HEK293 (cell line): Measurements from ENCODE around the gene MAST2.

Experiments used
- CTCF ChIA-PET: fragments of 350-600 bp; formaldehyde crosslinking; extraction: SDS; loops from one replicate; lab custom pipeline; 2021; ENCODE audit warnings: antibody characterized with exemption; lab: Yijun Ruan, JAX
- POLR2A ChIA-PET: fragments of 300-600 bp; formaldehyde crosslinking; extraction: SDS; loops from one replicate; lab custom pipeline; 2020; ENCODE audit warnings: antibody characterized with exemption, inconsistent platforms; lab: Yijun Ruan, JAX
- H3K27ac ChIP-seq: fragments of 200-500 bp; sonication (Bioruptor generic); 2 replicates; pipeline ENCODE4 v1.5.1; 2014; ENCODE audit warnings: low read depth, low read length, control low read depth, inconsistent platforms; ENCODE audit errors: extremely low read depth
- H3K36me3 ChIP-seq, 2 experiments: fragments of 200-500 bp in 1 of 2; sonication (Bioruptor generic) in 1 of 2; 1 replicate in 1 of 2; 2 replicates in 1 of 2; pipeline ENCODE4 v1.5.1; 2014 to 2017; ENCODE audit warnings: inconsistent platforms in 2 of 2, low read length in 2 of 2; ENCODE audit not compliant: control insufficient read depth in 2 of 2, insufficient read depth in 1 of 2
- H3K4me1 ChIP-seq: fragments of 200-500 bp; sonication (Bioruptor generic); 2 replicates; pipeline ENCODE4 v1.5.1; 2014; ENCODE audit warnings: mild to moderate bottlenecking, low read length, inconsistent platforms; ENCODE audit not compliant: control insufficient read depth, insufficient read depth
- H3K4me3 ChIP-seq: 2 replicates; pipeline ENCODE4 v1.5.1; 2011; ENCODE audit warnings: low read depth, mild to moderate bottlenecking, control low read depth, low read length, moderate library complexity
- H3K9me3 ChIP-seq: fragments of 200-500 bp; sonication (Bioruptor generic); 2 replicates; pipeline ENCODE4 v1.5.1; 2014; ENCODE audit warnings: low read depth, low read length, inconsistent platforms; ENCODE audit not compliant: control insufficient read depth, insufficient read depth
- CTCF ChIP-seq: fragments of 450-650 bp; formaldehyde crosslinking; IDR thresholded peaks from 2 replicates; pipeline ENCODE4 v1.5.1; 2016; ENCODE audit warnings: missing biosample characterization, missing genetic modification characterization
- GLI4 ChIP-seq: fragments of 450-650 bp; formaldehyde crosslinking; IDR thresholded peaks from 2 replicates; pipeline ENCODE4 v1.5.1; 2016; ENCODE audit warnings: missing biosample characterization, missing genetic modification characterization
- GLIS1 ChIP-seq: fragments of 450-650 bp; formaldehyde crosslinking; IDR thresholded peaks from 2 replicates; pipeline ENCODE4 v1.5.1; 2016; ENCODE audit warnings: missing biosample characterization, missing genetic modification characterization
- REST ChIP-seq: fragments of 450-650 bp; formaldehyde crosslinking; IDR thresholded peaks from 2 replicates; pipeline ENCODE4 v1.5.1; 2016; ENCODE audit warnings: missing biosample characterization, missing genetic modification characterization
- SCRT1 ChIP-seq: fragments of 450-650 bp; formaldehyde crosslinking; IDR thresholded peaks from 2 replicates; pipeline ENCODE4 v1.5.1; 2016; ENCODE audit warnings: missing biosample characterization, missing genetic modification characterization, borderline replicate concordance
- TCF7L2 ChIP-seq: IDR thresholded peaks from 2 replicates; pipeline ENCODE4 v1.6.1; 2011; ENCODE audit warnings: low read depth, mild to moderate bottlenecking, inconsistent platforms, low read length, moderate library complexity, borderline replicate concordance
- YY1 ChIP-seq: fragments of 450-650 bp; formaldehyde crosslinking; IDR thresholded peaks from 2 replicates; pipeline ENCODE4 v1.5.1; 2018; ENCODE audit warnings: missing biosample characterization, missing genetic modification characterization
- ZBTB17 ChIP-seq: fragments of 450-650 bp; formaldehyde crosslinking; IDR thresholded peaks from 2 replicates; pipeline ENCODE4 v1.5.1; 2016; ENCODE audit warnings: missing biosample characterization, missing genetic modification characterization
- ZBTB48 ChIP-seq: fragments of 450-650 bp; formaldehyde crosslinking; IDR thresholded peaks from 2 replicates; pipeline ENCODE4 v1.5.1; 2016; ENCODE audit warnings: missing biosample characterization, missing genetic modification characterization
- ZNF132 ChIP-seq: fragments of 450-650 bp; formaldehyde crosslinking; IDR thresholded peaks from 2 replicates; pipeline ENCODE4 v1.5.1; 2017; ENCODE audit warnings: missing biosample characterization, missing genetic modification characterization, borderline replicate concordance
- ZNF169 ChIP-seq: fragments of 450-650 bp; formaldehyde crosslinking; IDR thresholded peaks from 2 replicates; pipeline ENCODE4 v1.5.1; 2016; ENCODE audit warnings: missing biosample characterization, missing genetic modification characterization
- ZNF221 ChIP-seq: fragments of 450-650 bp; formaldehyde crosslinking; IDR thresholded peaks from 2 replicates; pipeline ENCODE4 v1.5.1; 2017; ENCODE audit warnings: missing biosample characterization, missing genetic modification characterization, borderline replicate concordance
- ZNF335 ChIP-seq: fragments of 450-650 bp; formaldehyde crosslinking; conservative IDR thresholded peaks from 2 replicates; pipeline ENCODE4 v1.5.1; 2016; ENCODE audit warnings: missing biosample characterization, missing genetic modification characterization
- ZNF341 ChIP-seq: fragments of 450-650 bp; formaldehyde crosslinking; IDR thresholded peaks from 2 replicates; pipeline ENCODE4; 2016; ENCODE audit warnings: low read depth, missing biosample characterization, missing genetic modification characterization
- ZNF404 ChIP-seq: fragments of 450-650 bp; formaldehyde crosslinking; IDR thresholded peaks from 2 replicates; pipeline ENCODE4 v1.5.1; 2017; ENCODE audit warnings: missing biosample characterization, missing genetic modification characterization
- ZNF416 ChIP-seq: fragments of 450-650 bp; formaldehyde crosslinking; IDR thresholded peaks from 2 replicates; pipeline ENCODE4 v1.5.1; 2016; ENCODE audit warnings: missing biosample characterization, missing genetic modification characterization
- ZNF510 ChIP-seq: fragments of 450-650 bp; formaldehyde crosslinking; IDR thresholded peaks from 2 replicates; pipeline ENCODE4 v1.5.1; 2018; ENCODE audit warnings: mild to moderate bottlenecking, missing genetic modification characterization, missing biosample characterization; ENCODE audit not compliant: insufficient replicate concordance
- ZNF585B ChIP-seq: fragments of 450-650 bp; formaldehyde crosslinking; IDR thresholded peaks from 2 replicates; pipeline ENCODE4 v1.5.1; 2016; ENCODE audit warnings: missing biosample characterization, missing genetic modification characterization
- ZNF600 ChIP-seq: fragments of 450-650 bp; formaldehyde crosslinking; IDR thresholded peaks from 2 replicates; pipeline ENCODE4 v1.5.1; 2016; ENCODE audit warnings: missing biosample characterization, missing genetic modification characterization
- ZNF654 ChIP-seq: fragments of 450-650 bp; formaldehyde crosslinking; IDR thresholded peaks from 2 replicates; pipeline ENCODE4 v1.5.1; 2016; ENCODE audit warnings: low read depth, missing biosample characterization, missing genetic modification characterization
- ZNF704 ChIP-seq: fragments of 450-650 bp; formaldehyde crosslinking; IDR thresholded peaks from 2 replicates; pipeline ENCODE4 v1.5.1; 2016; ENCODE audit warnings: missing biosample characterization, missing genetic modification characterization
- ZNF768 ChIP-seq: fragments of 450-650 bp; formaldehyde crosslinking; IDR thresholded peaks from 2 replicates; pipeline ENCODE4 v1.5.1; 2018; ENCODE audit warnings: missing biosample characterization, mild to moderate bottlenecking, missing genetic modification characterization
- ZNF837 ChIP-seq: fragments of 450-650 bp; formaldehyde crosslinking; IDR thresholded peaks from 2 replicates; pipeline ENCODE4 v1.5.1; 2016; ENCODE audit warnings: missing biosample characterization, missing genetic modification characterization

The MAST2 gene

GRCh38 chr1:45767035-45767434 is 36.4 kb upstream of the MAST2 start:
- CTCF ChIA-PET: interaction anchor here (0.6 kb wide), 1 partner anchor 837 kb away, joined by 4 read pairs; the partner anchor contains the start of gene MKNK1

GRCh38 chr1:45769261-45769932 is 34.0 kb upstream of the MAST2 start:
- Histone ChIP-seq H3K27ac (no peak overlapping the region), H3K36me3 (no peaks in the 10 kb centered on the region), H3K4me3 (no peak overlapping the region)
- ChIA-PET CTCF (no interaction called here), POLR2A (no interaction called here)
- TF ChIP-seq ZBTB48 (0 out of 2 replicates have a peak, but pooled peaks have one; percentile 59), ZNF704 (tag by site-specific recombination) (no peak), ZNF335 (tag by site-specific recombination) (peak; percentile 86), ZNF600 (tag by site-specific recombination) (peak; percentile 32; the same call in 1 of the 2 replicates), ZBTB17 (peak; percentile 55)
- TF ChIP-seq, all 188 proteins: peak for 4
- Histone ChIP-seq H3K9me3 (no peaks in the 10 kb centered on the region), H3K4me1 (no peaks in the 10 kb centered on the region)

More at GRCh38 chr1:45767035-45767434, 36.4 kb upstream of the MAST2 start:
- no peak overlapping the region for H3K4me3 ChIP-seq
- no peak overlapping the region for H3K27ac ChIP-seq
- no peaks in the 10 kb centered on the region for H3K4me1 ChIP-seq
- no peaks in the 10 kb centered on the region for H3K36me3 ChIP-seq
- H3K9me3 ChIP-seq: no peaks in the 10 kb centered on the region
- POLR2A ChIA-PET: no interaction called here
- TF ChIP-seq CTCF (tag by site-specific recombination) (no peak), YY1 (tag by site-specific recombination) (no peak), ZNF510 (tag by site-specific recombination) (no peak), ZNF585B (no peak), TCF7L2 (no peak), ZNF221 (tag by site-specific recombination) (no peak), ZNF404 (no peak), ZNF768 (no peak), ZNF654 (no peak), ZNF169 (tag by site-specific recombination) (no peak), GLI4 (tag by site-specific recombination) (no peak), ZNF837 (tag by site-specific recombination) (no peak)

- TF ChIP-seq ZNF341 (tag by site-specific recombination) (no peak), ZNF416 (tag by site-specific recombination) (no peak), ZNF132 (no peak), SCRT1 (tag by site-specific recombination) (no peak), REST (tag by site-specific recombination) (no peak), GLIS1 (tag by site-specific recombination) (no peak)
- Histone ChIP-seq H3K27ac (no peak overlapping the region), H3K36me3 (no peaks in the 10 kb centered on the region), H3K4me1 (no peaks in the 10 kb centered on the region), H3K4me3 (no peak overlapping the region), H3K9me3 (no peaks in the 10 kb centered on the region)
- ChIA-PET POLR2A (interaction anchor here (0.5 kb wide), 1 partner anchor 284 kb away, joined by 5 read pairs; no protein-coding TSS in a partner anchor), CTCF (interaction anchor here (0.6 kb wide), 1 partner anchor 27 kb away, joined by 3 read pairs; no protein-coding TSS in a partner anchor)
Measured at GRCh38 chr1:45772971-45773370, 30.4 kb upstream of the MAST2 start.
